H9 (cell line): ENCODE measurements around the gene FRG2C. TPM values are rescaled to one million over a fixed set of nuclear protein-coding genes. Genes with fewer than 3 reads are reported as not detected.

Experiments used
- DNase-seq: peaks from one replicate; pipeline ENCODE4 v3.0.0-alpha.2; 2017
- H2AFZ ChIP-seq: one replicate; pipeline ENCODE4 v1.6.1; 2013; ENCODE audit warnings: mild to moderate bottlenecking, low read length, control low read depth, moderate library complexity
- H2AK5ac ChIP-seq: 2 replicates; pipeline ENCODE4 v1.6.1; 2013; ENCODE audit warnings: low read length, control low read depth, mixed read lengths; ENCODE audit not compliant: insufficient read length
- H2BK120ac ChIP-seq: one replicate; pipeline ENCODE4 v1.6.1; 2013; ENCODE audit warnings: low read depth, mild to moderate bottlenecking, low read length, control low read depth, inconsistent platforms; ENCODE audit not compliant: poor library complexity, severe bottlenecking
- H2BK12ac ChIP-seq: 2 replicates; pipeline ENCODE4 v1.6.1; 2013; ENCODE audit warnings: low read length, control low read depth, mixed read lengths, low read depth; ENCODE audit not compliant: insufficient read length
- H2BK15ac ChIP-seq: 2 replicates; pipeline ENCODE4 v1.6.1; 2013; ENCODE audit warnings: low read depth, low read length, control low read depth
- H2BK20ac ChIP-seq: one replicate; pipeline ENCODE4 v1.6.1; 2013; ENCODE audit warnings: low read depth, mild to moderate bottlenecking, low read length, control low read depth, inconsistent platforms; ENCODE audit not compliant: poor library complexity, severe bottlenecking
- H2BK5ac ChIP-seq: 2 replicates; pipeline ENCODE4 v1.6.1; 2013; ENCODE audit warnings: low read length, control low read depth, mixed read lengths; ENCODE audit not compliant: insufficient read length
- H3K14ac ChIP-seq: 2 replicates; pipeline ENCODE4 v1.6.1; 2013; ENCODE audit warnings: low read length, control low read depth; ENCODE audit not compliant: insufficient read depth
- H3K18ac ChIP-seq: 2 replicates; pipeline ENCODE4 v1.6.1; 2013; ENCODE audit warnings: low read depth, mild to moderate bottlenecking, mixed read lengths, low read length, control low read depth; ENCODE audit not compliant: insufficient read length
- H3K23ac ChIP-seq: 2 replicates; pipeline ENCODE4 v1.6.1; 2013; ENCODE audit warnings: low read length, control low read depth, mixed read lengths, low read depth; ENCODE audit not compliant: insufficient read length
- H3K23me2 ChIP-seq: 2 replicates; pipeline ENCODE4 v1.6.1; 2013; ENCODE audit warnings: low read depth, mild to moderate bottlenecking, mixed read lengths, low read length, control low read depth; ENCODE audit not compliant: insufficient read length, poor library complexity, severe bottlenecking
- H3K27ac ChIP-seq: 2 replicates; pipeline ENCODE4 v1.5.1; 2013; ENCODE audit warnings: low read length, control low read depth, mixed read lengths, low read depth; ENCODE audit not compliant: insufficient read length
- H3K27me3 ChIP-seq: 2 replicates; pipeline ENCODE4 v1.6.1; 2013; ENCODE audit warnings: low read length, control low read depth, inconsistent platforms; ENCODE audit not compliant: insufficient read depth
- H3K4ac ChIP-seq: 2 replicates; pipeline ENCODE4 v1.6.1; 2013; ENCODE audit warnings: low read depth, mild to moderate bottlenecking, control low read depth, inconsistent platforms, low read length, moderate library complexity
- H3K4me1 ChIP-seq: 2 replicates; pipeline ENCODE4 v1.6.1; 2013; ENCODE audit warnings: low read length, control low read depth, inconsistent platforms; ENCODE audit not compliant: insufficient read depth
- H3K4me2 ChIP-seq: 2 replicates; pipeline ENCODE4 v1.6.1; 2013; ENCODE audit warnings: low read length, control low read depth, mixed read lengths; ENCODE audit not compliant: insufficient read length, insufficient read depth
- H3K56ac ChIP-seq: 2 replicates; pipeline ENCODE4 v1.6.1; 2013; ENCODE audit warnings: low read depth, mild to moderate bottlenecking, mixed read lengths, low read length, control low read depth; ENCODE audit not compliant: insufficient read length
- H3K79me1 ChIP-seq: 2 replicates; pipeline ENCODE4 v1.6.1; 2013; ENCODE audit warnings: low read depth, mild to moderate bottlenecking, moderate library complexity, low read length, control low read depth, inconsistent platforms; ENCODE audit not compliant: insufficient read depth, poor library complexity, severe bottlenecking
- H3K79me2 ChIP-seq: 2 replicates; pipeline ENCODE4 v1.6.1; 2013; ENCODE audit warnings: low read length, control low read depth, inconsistent platforms; ENCODE audit not compliant: insufficient read depth
- H3K9ac ChIP-seq: 2 replicates; pipeline ENCODE4 v1.6.1; 2013; ENCODE audit warnings: low read length, control low read depth, mixed read lengths; ENCODE audit not compliant: insufficient read length; ENCODE audit errors: extremely low read depth
- H3K9me3 ChIP-seq: one replicate; pipeline ENCODE4 v1.6.1; 2013; ENCODE audit warnings: low read depth, low read length, inconsistent platforms; ENCODE audit not compliant: control insufficient read depth
- H3T11ph ChIP-seq: one replicate; pipeline ENCODE4 v1.6.1; 2013; ENCODE audit warnings: mild to moderate bottlenecking, low read length, control low read depth, inconsistent platforms
- H4K20me1 ChIP-seq: one replicate; pipeline ENCODE4 v1.6.1; 2013; ENCODE audit not compliant: control insufficient read depth, insufficient read length, insufficient read depth
- H4K5ac ChIP-seq: 2 replicates; pipeline ENCODE4 v1.6.1; 2013; ENCODE audit warnings: low read depth, mild to moderate bottlenecking, mixed read lengths, low read length, control low read depth; ENCODE audit not compliant: insufficient read length
- H4K8ac ChIP-seq: replicated peaks from 2 replicates; pipeline ENCODE4 v1.6.1; 2013; ENCODE audit warnings: low read length, control low read depth, mixed read lengths, low read depth; ENCODE audit not compliant: insufficient read length
- H4K91ac ChIP-seq: 2 replicates; pipeline ENCODE4 v1.6.1; 2013; ENCODE audit warnings: low read depth, mild to moderate bottlenecking, moderate library complexity, mixed read lengths, low read length, control low read depth; ENCODE audit not compliant: insufficient read length
- H3K27ac Mint-ChIP-seq, 3 experiments: 2 replicates in 2 of 3; 3 replicates in 1 of 3; pipeline ENCODE4 v1.8.0; 2020 to 2021; ENCODE audit warnings: mixed read lengths in 3 of 3, mild to moderate bottlenecking in 1 of 3, moderate library complexity in 1 of 3
- H3K27me3 Mint-ChIP-seq: 2 replicates; pipeline ENCODE4 v1.8.0; 2021; ENCODE audit warnings: low read depth, mild to moderate bottlenecking, moderate library complexity, mixed read lengths
- H3K36me3 Mint-ChIP-seq, 3 experiments: 2 replicates in 2 of 3; 3 replicates in 1 of 3; pipeline ENCODE4 v1.8.0; 2020 to 2021; ENCODE audit warnings: low read depth in 3 of 3, mixed read lengths in 3 of 3; ENCODE audit not compliant: insufficient read depth in 1 of 3
- H3K4me1 Mint-ChIP-seq, 2 experiments: 2 replicates each; pipeline ENCODE4 v1.8.0; 2020; ENCODE audit warnings: mixed read lengths in 2 of 2
- H3K4me3 Mint-ChIP-seq, 2 experiments: 2 replicates in 1 of 2; 3 replicates in 1 of 2; pipeline ENCODE4 v1.8.0; 2020 to 2021; ENCODE audit warnings: mild to moderate bottlenecking in 2 of 2, mixed read lengths in 2 of 2, moderate library complexity in 1 of 2
- H3K9me3 Mint-ChIP-seq, 2 experiments: 2 replicates in 1 of 2; 3 replicates in 1 of 2; pipeline ENCODE4 v1.8.0; 2020; ENCODE audit warnings: mild to moderate bottlenecking in 2 of 2, mixed read lengths in 2 of 2, moderate library complexity in 1 of 2
- WGBS: extraction: QIAGEN DNeasy Blood & Tissue Kit; methylation state at CpG from one replicate; pipeline ENCODE4 v1.1.7; 2013; ENCODE audit warnings: missing lambda C conversion rate, low lambda C conversion rate, mixed read lengths; ENCODE audit not compliant: insufficient read length; ENCODE audit errors: extremely low coverage; 5-methylcytosine and 5-hydroxymethylcytosine counted together
- microRNA-seq: library from miRNA; unstranded; fragments of <30 nt; microRNA quantifications from one replicate; pipeline ENCODE4, GENCODE V29; 2020; ENCODE audit warnings: borderline microRNAs expressed
- total RNA-seq: library from RNA; stranded (reverse); gene quantifications from 2 replicates; pipeline ENCODE4 v1.2.1, GENCODE V29; 2021
- TF ChIP-seq, protein P1 (sequence below): fragments of 200-600 bp; sonication (generic); conservative IDR thresholded peaks from 3 replicates; pipeline ENCODE4 v1.8.0; 2021; ENCODE audit warnings: antibody characterized with exemption, mild to moderate bottlenecking

FRG2C gene
- total RNA-seq, 1 experiment from 2014 or later, result not detected

DNA sequence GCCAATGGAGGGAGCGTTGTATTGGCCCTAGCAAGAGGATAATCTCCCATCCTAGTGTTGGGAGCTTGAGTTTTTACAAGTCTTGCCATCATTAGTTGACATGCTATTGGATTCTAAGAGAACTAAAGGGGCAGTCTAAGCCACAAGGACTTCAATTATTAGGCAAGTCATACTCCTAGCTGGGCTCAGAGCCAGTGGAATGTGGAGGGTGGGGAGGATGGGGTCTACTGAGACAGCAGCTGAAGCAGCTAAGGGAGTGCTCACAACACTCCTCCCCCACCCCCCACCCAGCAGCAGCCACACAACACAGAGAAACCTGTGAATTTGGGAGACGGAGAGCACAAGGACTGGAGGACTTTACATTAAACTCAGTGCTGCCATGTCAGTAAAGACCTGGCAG is 27.9 kb downstream of the FRG2C start:
- Histone ChIP-seq H3K23me2 (no peaks in the 10 kb centered on the region), H2AFZ (no peak overlapping the region), H4K5ac (no peak overlapping the region), H3K14ac (no peak overlapping the region), H4K91ac (no peak overlapping the region), H2BK15ac (no peak overlapping the region), H3K9me3 (peaks cover 7% of the 10 kb centered on the region), H3K4me1 (no peaks in the 10 kb centered on the region), H3K4ac (no peak overlapping the region), H3K79me2 (no peaks in the 10 kb centered on the region), H3K4me2 (no peak overlapping the region), H2AK5ac (no peak overlapping the region), H2BK12ac (no peak overlapping the region), H3K18ac (no peak overlapping the region), H4K20me1 (no peaks in the 10 kb centered on the region), H3K27me3 (no peaks in the 10 kb centered on the region), H4K8ac (no peak overlapping the region), H2BK120ac (no peak overlapping the region), H3K56ac (no peak overlapping the region), H2BK20ac (no peak overlapping the region), H3K79me1 (no peaks in the 10 kb centered on the region), H3T11ph (no peak overlapping the region), H3K23ac (no peak overlapping the region), H3K27ac (no peak overlapping the region), H3K9ac (no peak overlapping the region), H2BK5ac (no peak overlapping the region)
- no peak for DNase-seq
- H3K27ac Mint-ChIP-seq, result no peak overlapping the region
- peaks cover 9 to 10% (median 10%) of the 10 kb centered on the region in 3 experiments; a peak in 6 of 7 replicates for H3K36me3 Mint-ChIP-seq
- no peak overlapping the region for H3K4me3 Mint-ChIP-seq
- TF ChIP-seq, protein P1, sequence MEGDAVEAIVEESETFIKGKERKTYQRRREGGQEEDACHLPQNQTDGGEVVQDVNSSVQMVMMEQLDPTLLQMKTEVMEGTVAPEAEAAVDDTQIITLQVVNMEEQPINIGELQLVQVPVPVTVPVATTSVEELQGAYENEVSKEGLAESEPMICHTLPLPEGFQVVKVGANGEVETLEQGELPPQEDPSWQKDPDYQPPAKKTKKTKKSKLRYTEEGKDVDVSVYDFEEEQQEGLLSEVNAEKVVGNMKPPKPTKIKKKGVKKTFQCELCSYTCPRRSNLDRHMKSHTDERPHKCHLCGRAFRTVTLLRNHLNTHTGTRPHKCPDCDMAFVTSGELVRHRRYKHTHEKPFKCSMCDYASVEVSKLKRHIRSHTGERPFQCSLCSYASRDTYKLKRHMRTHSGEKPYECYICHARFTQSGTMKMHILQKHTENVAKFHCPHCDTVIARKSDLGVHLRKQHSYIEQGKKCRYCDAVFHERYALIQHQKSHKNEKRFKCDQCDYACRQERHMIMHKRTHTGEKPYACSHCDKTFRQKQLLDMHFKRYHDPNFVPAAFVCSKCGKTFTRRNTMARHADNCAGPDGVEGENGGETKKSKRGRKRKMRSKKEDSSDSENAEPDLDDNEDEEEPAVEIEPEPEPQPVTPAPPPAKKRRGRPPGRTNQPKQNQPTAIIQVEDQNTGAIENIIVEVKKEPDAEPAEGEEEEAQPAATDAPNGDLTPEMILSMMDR, result no peak
- H3K9me3 Mint-ChIP-seq, result peaks cover 27 to 33% of the 10 kb centered on the region in 2 experiments
- H3K27me3 Mint-ChIP-seq, result no peaks in the 10 kb centered on the region
- H3K4me1 Mint-ChIP-seq, result no peaks in the 10 kb centered on the region
- no CpG with 5 or more reads among the region's 2 CpGs for WGBS

Small RNA genes lying within 50 kb of the gene (microRNA-seq; reads per million reads assigned to microRNA genes)
- gene MIR1324, result not detected

Other genes starting within 250 kb of the FRG2C start
- gene ZNF717, start 121.2 kb downstream of the FRG2C start, total RNA-seq, result 13.0 and 15.1 TPM in 2 replicates